Fibroblast of lung (primary cell): ENCODE results near the gene ROBO2. TPM values are rescaled to one million over a fixed set of nuclear protein-coding genes. Genes with fewer than 3 reads are reported as not detected.

ENCODE experiments used
- DNase-seq, 2 donors: peaks; one replicate each; pipeline versions ENCODE4 v3.0.0 to v3.0.0-alpha.2; 2010; ENCODE audit warnings: low read depth in 2 of 2
- H2AFZ ChIP-seq: 2 replicates; pipeline ENCODE4 v1.5.1; 2012; ENCODE audit warnings: low read length, control low read depth, inconsistent platforms
- H3K27ac ChIP-seq: 2 replicates; pipeline ENCODE4 v1.5.1; 2011; ENCODE audit warnings: low read length, control low read depth; ENCODE audit not compliant: insufficient read depth
- H3K27me3 ChIP-seq: 2 replicates; pipeline ENCODE4 v1.5.1; 2011; ENCODE audit warnings: mild to moderate bottlenecking, low read length; ENCODE audit not compliant: control insufficient read depth, insufficient read depth
- H3K36me3 ChIP-seq: 2 replicates; pipeline ENCODE4 v1.5.1; 2011; ENCODE audit warnings: low read length; ENCODE audit not compliant: control insufficient read depth, insufficient read depth
- H3K4me1 ChIP-seq: 2 replicates; pipeline ENCODE4 v1.5.1; 2011; ENCODE audit warnings: low read length; ENCODE audit not compliant: control insufficient read depth, insufficient read depth; ENCODE audit errors: extremely low read depth
- H3K4me2 ChIP-seq: 2 replicates; pipeline ENCODE4 v1.5.1; 2011; ENCODE audit warnings: low read length, control low read depth; ENCODE audit not compliant: insufficient read depth; ENCODE audit errors: extremely low read depth
- H3K4me3 ChIP-seq, 4 experiments: fragments of 200-600 bp in 1 of 4; sonication (generic) in 1 of 4; replicated peaks in 1 of 4; 2 replicates each; pipeline ENCODE4 v1.5.1; 2011 to 2016; ENCODE audit warnings: low read length in 4 of 4, low read depth in 3 of 4, mild to moderate bottlenecking in 3 of 4, control low read depth in 2 of 4, inconsistent platforms in 1 of 4, mixed read lengths in 1 of 4; ENCODE audit not compliant: insufficient read depth in 1 of 4; ENCODE audit errors: control extremely low read depth in 1 of 4
- H3K79me2 ChIP-seq: 2 replicates; pipeline ENCODE4 v1.5.1; 2012; ENCODE audit warnings: mild to moderate bottlenecking, low read length, inconsistent platforms; ENCODE audit not compliant: control insufficient read depth, insufficient read depth
- H3K9ac ChIP-seq: 2 replicates; pipeline ENCODE4 v1.5.1; 2011; ENCODE audit warnings: mild to moderate bottlenecking, low read length, control low read depth; ENCODE audit not compliant: insufficient read depth
- H3K9me3 ChIP-seq: 2 replicates; pipeline ENCODE4 v1.5.1; 2012; ENCODE audit warnings: low read depth, low read length; ENCODE audit not compliant: control insufficient read depth, insufficient read depth
- H4K20me1 ChIP-seq: 2 replicates; pipeline ENCODE4 v1.5.1; 2011; ENCODE audit warnings: low read length; ENCODE audit not compliant: control insufficient read depth, insufficient read depth; ENCODE audit errors: extremely low read depth
- EZH2 ChIP-seq: IDR thresholded peaks from 2 replicates; pipeline ENCODE4 v1.5.1; 2012; ENCODE audit warnings: low read length, control low read depth, mild to moderate bottlenecking; ENCODE audit errors: missing control alignments
- polyA plus RNA-seq, 2 donors: library from polyadenylated mRNA; depleted of rRNA in 1 of 2; stranded (reverse) in 1 of 2; unstranded in 1 of 2; fragments of >200 nt; gene quantifications; 2 replicates each; pipeline ENCODE4 v1.2.1, GENCODE V29; 2011 to 2012; ENCODE audit warnings: missing spikeins in 1 of 2
- total RNA-seq: library from RNA; depleted of rRNA; stranded (reverse); fragments of >200 nt; gene quantifications from 2 replicates; pipeline ENCODE4 v1.2.1, GENCODE V29; 2014
- TF ChIP-seq, protein P1 (sequence below), 2 donors: IDR thresholded peaks in 1 of 2; conservative IDR thresholded peaks in 1 of 2; 1 replicate in 1 of 2; 2 replicates in 1 of 2; pipeline ENCODE4 v1.5.1; 2011 to 2012; ENCODE audit warnings: low read length in 2 of 2, control low read depth in 1 of 2, inconsistent platforms in 1 of 2, low read depth in 1 of 2, mild to moderate bottlenecking in 1 of 2

The ROBO2 gene
- total and polyA plus RNA-seq, 2 donors (not counting 1 experiment from before 2014, with no cell fraction given): 0.83 to 1.5 TPM

DNA sequence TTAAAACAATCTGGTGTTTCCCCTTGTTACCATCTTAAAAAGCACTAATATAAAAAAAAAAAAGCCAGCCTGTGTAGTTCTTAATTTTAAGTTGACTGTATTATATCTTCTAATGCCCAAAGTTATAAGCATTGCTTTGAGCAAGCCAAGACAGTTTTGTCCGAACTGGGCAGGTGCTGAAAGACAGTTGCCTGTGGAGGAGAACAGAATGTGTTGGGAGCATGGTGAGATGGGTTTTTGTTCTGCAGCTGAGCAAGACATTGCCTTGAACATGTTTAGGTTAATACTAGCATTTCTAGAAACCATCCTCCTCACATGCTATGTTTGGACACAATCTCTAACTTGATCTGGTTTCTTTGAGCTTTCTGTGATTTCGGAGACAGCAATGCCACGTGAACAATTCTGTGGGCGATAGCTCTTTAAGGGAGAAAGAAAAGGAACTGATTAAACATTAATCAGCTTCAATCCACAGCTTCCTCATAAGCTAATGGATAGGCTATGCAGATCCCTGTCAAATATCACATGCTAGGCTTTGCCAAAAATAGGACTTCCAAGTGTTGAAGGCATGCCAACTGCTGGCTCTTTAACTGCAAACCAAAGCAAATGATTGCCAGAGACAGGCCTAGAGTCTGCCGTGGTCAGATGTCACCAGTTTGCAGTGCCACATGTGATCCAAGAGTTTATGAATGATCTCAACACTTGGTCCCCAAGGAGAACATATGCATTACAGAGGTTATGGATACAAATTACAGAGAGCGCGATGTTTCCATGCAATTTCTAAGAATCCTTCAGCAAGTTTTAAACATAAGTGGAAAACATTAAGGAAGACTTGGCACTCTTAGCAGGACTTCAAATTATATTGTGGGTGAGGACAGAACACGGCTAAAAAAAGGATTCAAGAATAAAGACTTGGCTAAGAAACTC, 428.1 kb downstream of the ROBO2 start:
- Histone ChIP-seq H3K4me3 (no peak overlapping the region), H3K79me2 (no peaks in the 10 kb centered on the region), H3K4me1 (no peaks in the 10 kb centered on the region), H4K20me1 (no peaks in the 10 kb centered on the region), H3K27me3 (no peaks in the 10 kb centered on the region), H3K9ac (no peak overlapping the region), H3K36me3 (no peaks in the 10 kb centered on the region), H3K9me3 (no peaks in the 10 kb centered on the region), H3K4me2 (no peak overlapping the region), H2AFZ (no peak overlapping the region), H3K27ac (no peak overlapping the region)
- TF ChIP-seq, protein P1, sequence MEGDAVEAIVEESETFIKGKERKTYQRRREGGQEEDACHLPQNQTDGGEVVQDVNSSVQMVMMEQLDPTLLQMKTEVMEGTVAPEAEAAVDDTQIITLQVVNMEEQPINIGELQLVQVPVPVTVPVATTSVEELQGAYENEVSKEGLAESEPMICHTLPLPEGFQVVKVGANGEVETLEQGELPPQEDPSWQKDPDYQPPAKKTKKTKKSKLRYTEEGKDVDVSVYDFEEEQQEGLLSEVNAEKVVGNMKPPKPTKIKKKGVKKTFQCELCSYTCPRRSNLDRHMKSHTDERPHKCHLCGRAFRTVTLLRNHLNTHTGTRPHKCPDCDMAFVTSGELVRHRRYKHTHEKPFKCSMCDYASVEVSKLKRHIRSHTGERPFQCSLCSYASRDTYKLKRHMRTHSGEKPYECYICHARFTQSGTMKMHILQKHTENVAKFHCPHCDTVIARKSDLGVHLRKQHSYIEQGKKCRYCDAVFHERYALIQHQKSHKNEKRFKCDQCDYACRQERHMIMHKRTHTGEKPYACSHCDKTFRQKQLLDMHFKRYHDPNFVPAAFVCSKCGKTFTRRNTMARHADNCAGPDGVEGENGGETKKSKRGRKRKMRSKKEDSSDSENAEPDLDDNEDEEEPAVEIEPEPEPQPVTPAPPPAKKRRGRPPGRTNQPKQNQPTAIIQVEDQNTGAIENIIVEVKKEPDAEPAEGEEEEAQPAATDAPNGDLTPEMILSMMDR (conservative IDR thresholded peaks at IDR 0.05 in 1 of 2, IDR thresholded peaks at IDR 0.05 in 1 of 2; ENCODE audit: low read depth in 1 of 2, low read length in 2 of 2): no peak
- no peak for TF ChIP-seq EZH2
- peak; percentile 2 to 45 for DNase-seq

DNA sequence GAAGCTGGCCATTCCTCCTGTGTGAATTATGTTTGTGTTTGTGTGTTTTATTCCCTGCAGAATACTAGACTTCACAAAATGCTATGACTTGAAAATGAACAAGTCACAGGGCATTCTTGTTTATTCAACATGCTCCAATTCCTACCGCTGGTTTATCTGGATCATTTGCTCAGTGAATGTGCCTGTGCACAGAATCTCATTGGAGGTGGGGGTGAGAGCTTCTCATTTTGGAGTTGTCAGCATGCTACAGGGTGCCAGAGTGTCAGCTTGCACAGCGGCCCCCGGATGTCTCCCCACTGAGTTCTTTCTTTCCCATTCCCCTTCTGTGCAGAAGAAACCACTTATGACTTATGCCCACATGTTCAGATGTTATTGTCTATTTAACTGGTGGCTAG, 428.7 kb downstream of the ROBO2 start:
- H3K4me2 ChIP-seq: no peak overlapping the region
- no peak for TF ChIP-seq EZH2
- TF ChIP-seq, protein P1 (conservative IDR thresholded peaks at IDR 0.05 in 1 of 2, IDR thresholded peaks at IDR 0.05 in 1 of 2; ENCODE audit: low read depth in 1 of 2, low read length in 2 of 2): no peak

DNA sequence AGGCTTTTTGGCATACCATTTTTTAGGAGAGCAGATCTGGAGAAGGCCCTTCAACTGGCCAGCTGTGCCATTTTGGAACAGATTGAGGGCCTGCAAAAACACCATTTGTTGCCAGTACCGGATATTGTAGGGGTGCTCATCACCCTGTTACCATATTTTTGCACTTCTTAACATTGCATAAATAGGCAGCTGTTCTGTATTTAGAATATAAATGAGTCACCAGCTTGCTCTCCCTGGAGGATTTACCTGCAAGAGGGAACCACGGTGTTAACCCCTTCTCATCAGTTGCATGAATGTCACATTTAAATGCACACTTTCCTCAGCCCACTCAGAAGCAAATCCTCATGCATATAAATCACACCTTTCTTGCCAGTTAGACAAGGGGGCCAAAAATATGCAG, 435.6 kb downstream of the ROBO2 start:
- H2AFZ ChIP-seq: no peak overlapping the region
- H3K4me3 ChIP-seq: no peak overlapping the region
- H3K9ac ChIP-seq: no peak overlapping the region
- H3K36me3 ChIP-seq: no peaks in the 10 kb centered on the region
- H3K4me1 ChIP-seq: no peaks in the 10 kb centered on the region
- H3K79me2 ChIP-seq: no peaks in the 10 kb centered on the region
- DNase-seq: no peak
- H3K27me3 ChIP-seq: no peaks in the 10 kb centered on the region
- H3K27ac ChIP-seq: no peak overlapping the region
- no peaks in the 10 kb centered on the region for H3K9me3 ChIP-seq
- H4K20me1 ChIP-seq: no peaks in the 10 kb centered on the region
- TF ChIP-seq EZH2: no peak
- TF ChIP-seq, protein P1 (conservative IDR thresholded peaks at IDR 0.05 in 1 of 2, IDR thresholded peaks at IDR 0.05 in 1 of 2; ENCODE audit: low read depth in 1 of 2, low read length in 2 of 2): no peak
- H3K4me2 ChIP-seq: no peak overlapping the region

More for the DNA sequence above, 428.7 kb downstream of the ROBO2 start:
- DNase-seq: no peak
- Histone ChIP-seq H2AFZ (no peak overlapping the region), H3K27me3 (no peaks in the 10 kb centered on the region), H4K20me1 (no peaks in the 10 kb centered on the region), H3K4me3 (no peak overlapping the region), H3K9ac (no peak overlapping the region), H3K79me2 (no peaks in the 10 kb centered on the region), H3K4me1 (no peaks in the 10 kb centered on the region), H3K27ac (no peak overlapping the region), H3K9me3 (no peaks in the 10 kb centered on the region), H3K36me3 (no peaks in the 10 kb centered on the region)
